Right lung (tissue), 10 donors: ENCODE data around the gene CMTM6. TPM values are rescaled to one million over a fixed set of nuclear protein-coding genes. Genes with fewer than 3 reads are reported as not detected.
"Not testable (repeated sequence)": the region's sequence is repeated elsewhere in the genome, so short reads cannot be mapped to it uniquely, and the experiment has no call there.

Source experiments
- DNase-seq, 2 donors: peaks; one replicate each; pipeline ENCODE4 v3.0.0-alpha.2; 2013
- long read RNA-seq, 8 donors: transcript quantifications; one replicate each; lab custom pipeline, GENCODE V29; 2026
- polyA plus RNA-seq, 5 donors: library from polyadenylated mRNA; unstranded; fragments of 120-200 nt; gene quantifications; one replicate each; pipeline versions ENCODE4 v1.2.1 to v1.2.3, GENCODE V29; 2013; ENCODE audit warnings: inconsistent platforms in 1 of 5, low replicate concordance in 1 of 5; ENCODE audit not compliant: insufficient read length in 5 of 5, insufficient read depth in 1 of 5

Gene CMTM6, protein sequence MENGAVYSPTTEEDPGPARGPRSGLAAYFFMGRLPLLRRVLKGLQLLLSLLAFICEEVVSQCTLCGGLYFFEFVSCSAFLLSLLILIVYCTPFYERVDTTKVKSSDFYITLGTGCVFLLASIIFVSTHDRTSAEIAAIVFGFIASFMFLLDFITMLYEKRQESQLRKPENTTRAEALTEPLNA
- polyA plus RNA-seq = 10 to 100 TPM; 69.5 to 95.0 (median 79.1) TPM
- long read RNA-seq, donor 1, transcript CMTM6-201 (4 exons, 3,863 nt) = major isoform, 45 of 47 reads
- long read RNA-seq, donor 1, partial matches to known transcripts = 0 of 47 reads
- long read RNA-seq, donor 1, other reads (novel, unspliced or antisense) = 0 of 47 reads
- long read RNA-seq, donor 2, transcript CMTM6-201 (4 exons, 3,863 nt) = major isoform, 21 of 23 reads
- long read RNA-seq, donor 2, partial matches to known transcripts = 0 of 23 reads
- long read RNA-seq, donor 2, other reads (novel, unspliced or antisense) = 0 of 23 reads
- long read RNA-seq, donor 3, transcript CMTM6-201 (4 exons, 3,863 nt) = major isoform, 41 of 44 reads
- long read RNA-seq, donor 3, partial matches to known transcripts = 0 of 44 reads
- long read RNA-seq, donor 3, other reads (novel, unspliced or antisense) = 0 of 44 reads
- long read RNA-seq, donor 4, transcript CMTM6-201 (4 exons, 3,863 nt) = major isoform, 27 of 28 reads
- long read RNA-seq, donor 4, partial matches to known transcripts = 0 of 28 reads
- long read RNA-seq, donor 4, other reads (novel, unspliced or antisense) = 0 of 28 reads
- long read RNA-seq, donor 5, transcript CMTM6-201 (4 exons, 3,863 nt) = major isoform, 47 of 48 reads
- long read RNA-seq, donor 5, partial matches to known transcripts = 0 of 48 reads
- long read RNA-seq, donor 5, other reads (novel, unspliced or antisense) = 0 of 48 reads
- long read RNA-seq, donor 6, transcript CMTM6-201 (4 exons, 3,863 nt) = major isoform, 29 of 35 reads
- long read RNA-seq, donor 6, partial matches to known transcripts = 0 of 35 reads
- long read RNA-seq, donor 6, other reads (novel, unspliced or antisense) = 0 of 35 reads
- long read RNA-seq, donor 7, transcript CMTM6-201 (4 exons, 3,863 nt) = major isoform, 38 of 38 reads
- long read RNA-seq, donor 7, partial matches to known transcripts = 0 of 38 reads
- long read RNA-seq, donor 7, other reads (novel, unspliced or antisense) = 0 of 38 reads
- long read RNA-seq, donor 8, transcript CMTM6-201 (4 exons, 3,863 nt) = major isoform, 18 of 18 reads
- long read RNA-seq, donor 8, partial matches to known transcripts = 0 of 18 reads
- long read RNA-seq, donor 8, other reads (novel, unspliced or antisense) = 0 of 18 reads

DNA sequence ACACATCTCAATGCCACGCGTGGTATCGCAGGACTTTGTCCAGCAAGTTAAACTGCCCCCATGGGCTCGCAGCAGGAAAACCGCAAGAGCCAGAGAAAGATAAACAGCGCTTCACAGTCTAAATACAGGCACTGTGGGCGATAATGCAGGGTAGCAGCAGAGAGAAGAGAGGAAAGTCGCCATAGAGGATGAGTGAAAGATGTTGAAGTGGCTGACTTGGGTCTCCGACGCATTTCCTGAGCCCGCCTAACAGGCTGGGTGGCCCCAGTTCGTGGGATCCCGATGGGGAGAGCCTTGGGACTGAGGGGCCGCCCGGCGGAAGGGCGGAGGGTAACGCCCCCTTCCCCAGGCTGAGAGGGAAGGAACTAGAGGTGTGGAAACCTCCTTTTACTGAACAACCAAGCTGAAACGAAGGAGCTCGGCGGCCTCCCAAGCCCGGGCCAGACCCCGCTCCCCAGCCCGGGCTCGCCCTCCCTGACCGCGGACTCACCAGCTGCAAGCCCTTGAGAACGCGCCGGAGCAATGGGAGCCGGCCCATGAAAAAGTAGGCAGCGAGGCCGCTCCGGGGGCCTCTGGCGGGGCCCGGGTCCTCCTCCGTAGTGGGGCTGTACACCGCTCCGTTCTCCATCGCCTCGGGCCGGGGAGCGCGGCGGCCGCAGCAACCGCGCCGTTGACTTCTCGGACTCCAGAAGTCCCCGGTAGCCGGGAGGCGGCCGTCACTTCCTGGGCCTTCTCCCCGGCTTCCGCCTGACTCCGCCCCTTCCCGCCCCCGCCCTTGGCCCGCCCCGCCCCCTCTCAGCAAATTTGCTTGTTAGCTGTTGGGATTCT is at the start of gene CMTM6:
Gene CMTM6, minus strand, starts transcription at position 735 of the 828 bp plus-strand sequence. Its CDS starts 107 bp downstream, at position 628.
- DNase-seq = peak; percentile 81

DNA sequence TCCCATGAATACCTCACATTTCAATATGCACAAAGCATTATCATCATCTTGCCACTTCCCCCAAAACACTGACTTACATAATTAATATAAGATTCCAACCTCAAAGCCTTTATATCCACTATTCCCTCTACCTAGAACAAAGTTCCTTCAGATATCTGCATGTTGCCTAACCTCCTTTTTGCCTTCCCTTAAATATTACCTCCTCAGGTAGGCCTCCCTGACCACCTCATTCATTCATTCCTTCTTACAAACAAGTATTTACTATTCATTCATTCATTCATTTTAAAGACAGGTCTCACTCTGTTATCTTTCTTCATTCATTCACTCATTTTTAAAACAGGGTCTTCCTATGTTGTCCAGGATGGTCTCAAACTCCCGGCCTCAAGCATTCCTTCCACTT is 49.4 kb upstream of the CMTM6 start:
- DNase-seq = no peak

DNA sequence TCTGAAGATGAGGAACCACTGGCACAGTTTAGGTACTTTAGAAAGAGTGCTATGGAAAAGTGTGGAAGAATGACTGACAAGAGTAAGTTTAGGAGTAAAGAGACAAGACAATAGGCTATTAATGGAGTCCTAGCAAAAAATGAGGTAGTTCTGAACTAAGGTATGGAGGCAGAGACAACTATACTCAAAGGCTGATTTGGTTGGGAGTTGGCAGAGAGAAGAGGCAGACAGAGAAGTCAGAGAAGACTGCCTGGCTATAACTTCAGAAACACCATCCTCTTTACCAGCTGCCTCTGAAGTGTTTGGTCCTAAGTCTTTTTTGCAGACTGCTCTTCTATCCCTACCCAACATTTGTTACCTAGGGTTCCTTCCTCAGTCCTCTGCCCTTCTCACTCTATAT is 48.8 kb upstream of the CMTM6 start:
- no peak for DNase-seq

DNA sequence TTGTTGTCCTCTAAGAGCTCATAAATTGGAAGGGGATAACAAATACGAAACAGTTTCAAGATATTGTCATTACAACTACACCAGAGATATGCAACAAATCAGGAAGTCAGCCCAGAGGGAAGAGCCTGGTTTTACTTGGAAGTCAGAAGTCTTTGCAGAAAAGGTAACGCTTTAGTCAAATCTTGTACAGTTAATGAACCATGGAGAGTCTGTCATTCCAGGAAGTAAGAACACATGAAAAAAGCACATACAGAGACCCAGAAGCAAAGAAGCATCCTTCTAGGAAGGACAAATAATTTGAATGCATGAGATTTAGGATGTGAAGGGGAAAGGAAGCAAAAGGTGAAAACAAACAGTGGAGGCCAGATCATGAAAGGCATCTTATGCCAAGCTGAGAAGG is 48.4 kb upstream of the CMTM6 start:
- DNase-seq = no peak

DNA sequence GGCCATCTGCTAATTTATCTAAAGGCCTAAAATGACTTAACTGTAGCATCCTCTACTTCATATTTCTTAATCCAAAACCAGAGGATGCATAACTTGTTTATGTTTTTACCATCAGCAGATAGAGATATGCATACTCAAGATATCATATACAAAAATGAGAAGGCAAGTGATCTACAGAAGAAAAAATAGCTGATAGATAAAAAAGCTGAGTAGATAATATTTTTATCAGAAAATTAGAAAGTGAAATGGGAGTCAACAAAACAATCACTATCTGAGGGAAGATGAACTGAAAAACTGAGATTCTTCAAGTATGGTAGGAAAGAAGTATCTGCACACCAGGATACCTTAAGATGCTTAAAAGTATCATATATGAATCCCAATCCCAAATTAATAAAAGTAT is 42.7 kb upstream of the CMTM6 start:
- DNase-seq = no peak

DNA sequence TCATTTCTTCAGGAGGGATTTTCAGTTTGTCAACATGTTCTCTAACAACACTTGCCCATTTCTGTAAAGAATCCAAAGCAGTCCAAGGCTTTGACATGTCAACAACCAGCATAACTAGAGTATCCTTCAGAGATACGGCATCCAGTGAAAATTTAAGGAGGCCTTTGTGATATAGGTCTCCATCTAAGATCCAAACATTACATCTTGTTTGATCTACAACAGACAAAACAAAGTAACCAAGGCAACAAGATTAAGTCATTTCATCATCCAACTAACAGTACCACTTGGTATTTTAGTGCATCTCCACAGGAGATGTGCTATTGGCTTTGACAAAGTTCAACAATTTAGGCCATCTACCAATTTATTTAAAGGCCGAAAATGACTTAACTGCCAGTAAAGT is 42.2 kb upstream of the CMTM6 start:
- DNase-seq = peak in 1 of 2 donors; percentile 4

DNA sequence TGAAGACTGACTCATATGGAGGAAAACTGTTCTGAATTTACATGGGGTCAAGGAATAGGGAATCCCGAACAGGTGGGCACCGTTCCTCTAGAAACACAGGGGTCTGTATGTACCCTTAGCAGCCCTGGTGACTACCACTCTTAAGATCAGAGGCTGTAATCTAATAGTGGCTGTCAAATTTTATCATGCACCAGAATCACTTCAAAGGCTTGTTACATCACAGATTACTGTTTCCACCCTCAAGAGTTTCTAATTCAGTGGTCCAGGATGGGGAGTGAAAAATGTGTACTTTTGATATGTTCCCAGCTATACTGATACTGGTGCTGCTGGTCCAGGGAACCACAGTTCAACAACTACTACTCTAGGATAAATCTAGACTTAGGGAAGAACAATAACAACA is 40.2 kb upstream of the CMTM6 start:
- DNase-seq = no peak

DNA sequence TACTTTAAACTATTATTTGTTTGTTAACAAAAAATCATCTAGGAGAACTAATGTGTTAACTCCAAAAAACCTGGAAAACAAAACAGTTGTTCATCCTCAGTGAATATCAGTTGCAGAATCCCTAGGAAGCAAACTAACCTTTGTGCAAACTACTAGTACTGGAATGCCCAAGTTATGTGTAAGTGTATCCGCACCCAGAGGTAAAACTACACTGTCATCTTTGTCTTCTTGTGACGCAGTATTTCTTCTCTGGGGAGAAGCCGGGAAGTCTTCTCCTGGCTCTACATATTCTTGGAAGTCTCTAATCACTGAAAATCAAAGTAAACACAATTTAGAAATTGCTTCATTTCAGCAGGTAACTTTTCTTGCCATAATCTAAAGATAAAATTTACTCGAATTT is 38.2 kb upstream of the CMTM6 start:
- DNase-seq = no peak

DNA sequence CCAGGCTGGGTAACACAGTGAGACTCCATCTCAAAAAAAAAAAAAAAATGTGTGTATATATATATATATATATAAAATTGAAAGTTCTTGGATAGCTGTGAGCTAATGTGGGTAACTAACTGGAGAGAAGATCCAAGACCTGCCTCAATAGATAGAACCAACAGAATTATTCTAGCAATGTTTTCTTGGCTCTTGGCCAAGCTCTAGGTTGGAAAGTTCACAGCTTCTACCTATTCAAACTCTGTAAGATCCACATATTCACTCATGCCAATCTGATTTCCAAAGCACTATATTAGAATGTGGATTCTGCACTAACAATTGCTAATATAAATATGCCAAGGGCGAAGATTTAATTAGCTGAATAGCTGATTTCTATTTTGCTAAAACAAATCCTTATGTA is 29.8 kb upstream of the CMTM6 start:
- no peak for DNase-seq

DNA sequence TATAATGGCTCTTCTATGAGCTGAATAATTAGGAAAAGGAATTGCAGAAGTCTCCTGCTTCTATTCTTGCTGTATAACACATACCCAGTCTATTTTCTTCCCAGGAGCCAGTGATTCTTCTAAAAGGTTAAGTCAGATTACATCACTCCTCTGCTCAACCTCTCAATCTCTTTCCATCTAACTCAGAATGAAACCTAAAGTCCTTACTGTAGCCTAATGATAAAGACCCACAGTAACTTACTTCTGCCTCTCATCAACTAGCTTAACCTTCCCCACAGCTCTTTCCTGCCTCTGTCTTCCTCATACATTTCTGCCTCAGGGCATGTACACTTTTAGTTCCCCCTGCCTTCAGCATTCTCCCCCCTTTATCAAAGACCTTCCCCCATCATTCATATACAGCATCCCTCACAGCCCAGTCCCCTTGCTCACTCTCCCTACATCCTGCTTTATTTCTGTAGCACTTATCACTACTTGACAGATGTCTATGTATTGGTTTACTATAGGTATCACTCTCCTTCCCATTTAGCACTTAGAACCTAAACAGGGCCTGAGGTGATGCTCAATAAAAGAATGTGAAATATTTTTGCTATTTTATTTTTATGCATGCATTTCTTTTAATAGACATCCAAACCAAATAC is 28.5 kb upstream of the CMTM6 start:
- DNase-seq = no peak

DNA sequence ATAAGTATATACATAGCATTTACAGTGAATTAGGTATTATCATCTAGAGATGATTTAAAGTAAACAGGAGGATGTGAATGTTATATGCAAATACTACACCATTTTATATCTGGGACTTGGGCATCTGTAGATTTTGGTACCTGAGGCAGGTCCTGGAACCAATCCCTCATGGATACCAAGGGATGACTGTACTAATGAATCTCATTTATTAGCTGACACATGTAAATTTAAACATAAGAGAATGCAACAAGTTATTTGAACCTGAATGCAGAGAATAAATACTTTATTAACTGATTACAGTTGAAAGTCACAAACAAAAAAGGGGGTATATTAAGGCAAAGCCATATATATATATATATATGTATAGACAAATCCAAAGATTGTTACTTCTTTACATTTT is 23.1 kb upstream of the CMTM6 start:
- no peak for DNase-seq

DNA sequence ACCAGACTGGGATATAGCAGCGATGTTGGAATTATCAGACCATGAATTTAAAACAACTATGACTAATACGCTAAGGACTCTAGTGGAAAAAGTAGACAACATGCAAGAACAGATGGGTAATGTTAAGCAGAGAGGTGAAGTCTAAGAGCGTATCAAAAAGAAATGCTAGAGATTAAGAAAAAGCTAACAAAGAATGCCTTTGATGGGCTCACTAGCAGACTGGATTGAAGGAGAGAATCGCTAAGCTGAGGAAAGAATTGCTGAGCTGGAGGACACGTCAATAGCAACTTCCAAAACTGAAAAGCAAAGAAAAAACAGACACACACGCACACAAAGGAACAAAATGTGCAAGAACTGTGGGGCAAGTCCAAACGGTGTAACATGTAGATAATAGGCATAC is 20.0 kb upstream of the CMTM6 start:
- DNase-seq = no peak

DNA sequence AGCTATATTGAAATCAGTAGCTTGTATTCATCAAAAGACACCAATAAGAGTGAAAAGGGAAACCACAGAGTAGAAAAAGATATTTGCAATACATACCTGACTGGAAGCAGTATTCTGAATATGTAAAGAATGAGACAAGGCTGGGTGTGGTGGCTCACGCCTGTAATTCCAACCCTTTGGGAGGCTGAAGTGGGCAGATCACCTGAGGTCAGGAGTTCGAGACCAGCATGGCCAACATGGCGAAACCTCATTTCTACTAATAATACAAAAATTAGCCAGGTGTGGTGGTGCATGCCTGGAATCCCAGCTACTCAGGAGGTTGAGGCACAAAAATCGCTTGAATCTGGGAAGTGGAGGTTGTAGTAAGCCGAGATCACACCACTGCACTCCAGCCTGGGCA is 16.3 kb upstream of the CMTM6 start:
- not testable (repeated sequence) for DNase-seq

DNA sequence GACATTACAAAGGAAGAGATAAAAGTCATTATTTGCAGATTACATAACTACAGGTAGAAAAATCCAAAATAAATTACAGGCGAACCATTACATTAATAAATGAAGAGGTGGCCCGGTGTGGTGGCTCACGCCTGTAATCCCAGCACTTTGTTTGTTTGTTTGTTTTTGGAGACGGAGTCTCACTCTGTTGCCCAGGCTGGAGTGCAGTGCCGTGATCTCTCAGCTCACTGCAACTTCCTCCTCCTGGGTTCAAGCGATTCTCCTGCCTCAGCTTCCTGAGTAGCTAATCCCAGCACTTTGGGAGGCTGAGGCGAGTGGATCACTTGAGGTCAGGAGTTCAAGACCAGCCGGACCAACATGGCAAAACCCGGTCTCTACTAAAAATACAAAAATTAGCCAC is 14.1 kb upstream of the CMTM6 start:
- DNase-seq = not testable (repeated sequence)

DNA sequence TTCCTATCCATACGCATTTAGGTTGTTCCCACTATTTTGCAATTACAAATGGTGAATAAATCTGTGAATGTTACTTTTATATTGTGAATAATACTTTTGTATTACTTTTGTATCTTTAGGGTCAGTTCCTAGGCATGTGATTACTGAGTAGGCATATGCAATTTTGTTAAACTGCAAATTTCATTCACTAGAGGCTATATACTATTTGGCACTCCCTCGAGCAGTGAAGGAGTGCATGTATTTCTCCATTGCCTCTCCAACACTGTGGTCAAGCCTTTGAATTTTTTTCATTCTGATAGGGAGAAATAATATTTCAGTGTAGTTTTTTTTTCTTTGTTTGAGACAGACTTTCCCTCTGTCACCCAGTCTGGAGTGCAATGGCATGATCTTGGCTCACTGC is 8.4 kb upstream of the CMTM6 start:
- no peak for DNase-seq

DNA sequence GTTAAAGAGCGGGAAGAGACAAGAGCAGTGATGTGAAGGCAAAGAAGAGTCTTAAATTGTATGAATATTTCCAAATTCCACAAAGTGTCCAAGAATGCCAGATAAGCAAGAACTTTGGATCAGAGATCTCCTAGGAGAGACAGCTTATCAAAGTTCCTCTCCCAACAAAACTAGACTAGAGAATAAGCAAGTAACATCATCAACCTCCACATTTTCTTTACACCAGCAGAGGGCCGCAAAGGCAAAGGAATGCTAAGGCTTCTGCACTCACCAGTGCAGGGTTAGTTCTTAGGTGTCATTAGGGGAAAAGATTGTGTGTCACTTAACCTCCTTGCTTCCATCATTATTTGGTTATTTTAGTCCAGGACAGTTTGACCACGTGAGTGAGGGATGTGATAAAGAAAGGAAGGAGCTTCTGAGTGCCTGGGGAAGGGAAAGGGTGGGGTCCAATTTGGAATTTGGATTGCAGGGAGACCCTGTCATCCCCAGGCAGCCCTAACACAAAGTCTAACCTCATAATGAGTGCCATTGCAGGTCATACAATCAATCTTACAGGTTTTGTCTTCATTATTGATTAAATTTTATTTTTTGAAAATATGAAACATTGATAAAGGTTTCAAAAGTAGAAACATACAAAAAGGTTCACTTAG is 7.5 kb upstream of the CMTM6 start:
- peak; percentile 58 to 73 for DNase-seq

DNA sequence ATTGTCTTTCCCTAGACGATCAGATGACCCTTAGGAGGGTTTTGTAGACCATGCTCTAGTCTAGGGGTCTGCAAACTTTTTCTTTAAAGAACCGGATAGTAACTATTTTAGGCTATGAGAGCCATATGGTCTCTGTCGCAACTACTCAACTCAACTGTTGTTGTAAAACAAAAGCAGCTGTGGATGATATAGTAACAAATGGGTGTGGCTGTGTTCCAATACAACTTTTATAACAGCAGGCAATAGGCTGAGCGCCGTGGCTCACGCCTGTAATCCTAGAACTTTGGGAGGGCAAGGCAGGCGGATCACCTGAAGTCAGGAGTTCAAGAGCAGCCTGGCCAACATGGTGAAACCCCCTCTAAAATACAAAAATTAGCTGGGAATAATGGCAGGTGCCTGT is 6.1 kb upstream of the CMTM6 start:
- DNase-seq = peak; percentile 81 to 84

DNA sequence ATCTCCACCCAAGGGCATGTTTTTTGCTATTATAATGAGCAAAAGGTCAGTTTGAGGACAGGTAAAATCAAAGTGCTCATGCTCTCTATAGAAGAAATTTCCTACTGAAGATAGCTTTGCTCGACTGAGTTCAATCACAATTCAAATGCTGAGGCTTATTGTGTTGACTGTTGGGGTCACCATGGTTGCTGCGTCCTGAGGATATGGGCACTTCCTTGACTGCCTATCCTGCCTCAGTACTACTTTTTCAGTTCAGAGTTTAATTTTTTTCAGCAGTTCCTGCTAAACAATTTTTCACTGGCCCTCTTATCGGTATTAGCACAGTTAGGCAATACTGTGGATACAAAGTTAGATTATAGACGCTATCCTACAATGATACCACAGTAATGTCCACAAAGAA is 3.8 kb upstream of the CMTM6 start:
- DNase-seq = no peak

DNA sequence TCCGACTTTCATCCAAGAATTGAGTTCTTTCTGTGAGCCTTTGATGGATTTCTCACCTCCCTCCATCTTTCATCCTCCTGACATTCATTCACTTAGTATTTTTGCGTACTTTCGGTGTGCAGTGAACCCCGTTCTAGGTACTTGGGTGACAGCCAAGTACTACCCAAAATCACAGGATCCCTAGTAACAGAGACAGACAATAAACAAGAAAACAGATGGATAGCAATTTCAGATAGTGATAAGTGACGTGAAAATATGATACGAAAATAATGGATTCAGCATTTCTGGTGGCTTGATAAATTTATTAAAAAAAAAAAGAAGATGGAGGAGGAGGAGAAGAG is 264 bp upstream of the CMTM6 start:
- no peak for DNase-seq

DNA sequence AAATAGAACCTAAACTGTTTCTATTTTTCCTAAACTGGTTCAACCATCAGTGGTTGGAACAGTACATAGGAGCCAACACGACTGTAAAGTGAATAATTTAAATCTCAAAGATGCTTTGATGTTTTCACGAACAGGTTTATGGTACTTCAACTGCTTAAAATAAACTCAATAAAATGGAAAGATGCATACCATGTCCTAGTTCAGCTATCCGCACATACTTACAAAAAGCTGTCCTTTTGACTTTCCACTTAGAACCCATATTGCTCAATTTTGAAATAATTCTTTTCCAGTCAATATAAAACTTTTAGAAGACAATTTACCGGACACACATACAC is 902 bp downstream of the CMTM6 start:
- DNase-seq = no peak
